HS-5 (cell line): ENCODE measurements around the gene CCDC181.
"Not testable (repeated sequence)": the region's sequence is repeated elsewhere in the genome, so short reads cannot be mapped to it uniquely, and the experiment has no call there.

Experiments
- DNase-seq: peaks from one replicate; pipeline ENCODE4 v3.0.0-alpha.2; 2012; ENCODE audit warnings: low read depth

CCDC181 gene

DNA sequence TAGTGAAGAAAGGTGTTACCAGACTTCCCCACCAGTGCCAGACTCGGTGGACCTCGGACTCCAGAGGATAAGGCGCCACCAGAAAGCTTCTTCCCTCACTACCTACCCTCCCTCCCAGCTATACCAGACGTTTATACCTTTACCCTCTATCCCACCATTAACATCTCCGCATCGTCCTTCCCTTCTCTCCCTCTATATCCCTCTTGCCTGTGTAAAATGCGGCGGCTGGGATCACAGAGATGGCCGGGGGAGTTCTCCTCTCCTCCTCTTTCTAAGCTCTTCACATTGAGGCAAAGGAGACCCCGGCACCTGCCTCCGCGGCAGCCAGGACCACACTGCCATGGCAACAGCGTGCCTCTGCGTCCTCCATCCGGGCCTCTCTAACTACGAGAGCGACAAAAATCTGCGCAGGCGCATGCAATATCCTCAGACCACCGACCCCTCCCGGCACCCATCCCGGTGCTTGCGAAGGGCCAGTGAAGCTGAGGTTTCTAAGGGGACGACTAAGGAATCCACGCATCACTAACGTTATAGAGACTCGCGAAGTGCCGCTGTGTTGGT, at the start of gene CCDC181:
TSS of gene CCDC181 (minus strand) at position 394 of the 561 bp plus-strand sequence. CDS start 2,547 bp downstream, outside the sequence.
- DNase-seq, result no peak

DNA sequence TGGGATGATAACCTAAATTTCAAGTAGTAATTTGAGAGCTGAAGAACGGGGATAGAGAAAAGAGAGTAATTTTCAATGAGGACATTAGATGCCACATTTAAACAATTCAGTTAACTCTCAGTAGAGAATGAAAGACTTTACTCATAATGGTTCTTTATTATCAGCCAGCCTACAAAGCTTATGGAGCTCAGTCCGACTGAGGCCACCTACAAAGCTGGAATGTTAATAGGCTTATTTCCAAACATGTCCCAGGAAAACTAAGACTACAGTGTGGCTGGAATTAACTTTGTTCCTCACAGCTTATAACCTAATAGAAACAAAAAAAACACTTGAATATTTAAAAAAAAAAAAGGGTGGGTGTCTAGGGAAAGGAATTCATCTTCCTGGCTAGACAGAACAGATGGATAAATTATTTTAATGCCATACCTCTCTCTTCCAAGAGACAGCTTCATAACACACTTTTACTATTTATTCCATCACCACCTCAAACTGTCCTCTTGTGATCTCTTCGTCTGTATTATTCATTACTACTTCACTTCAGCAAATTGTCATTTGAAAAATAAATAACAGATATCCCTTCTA, 48.6 kb upstream of the CCDC181 start:
- DNase-seq, result no peak

DNA sequence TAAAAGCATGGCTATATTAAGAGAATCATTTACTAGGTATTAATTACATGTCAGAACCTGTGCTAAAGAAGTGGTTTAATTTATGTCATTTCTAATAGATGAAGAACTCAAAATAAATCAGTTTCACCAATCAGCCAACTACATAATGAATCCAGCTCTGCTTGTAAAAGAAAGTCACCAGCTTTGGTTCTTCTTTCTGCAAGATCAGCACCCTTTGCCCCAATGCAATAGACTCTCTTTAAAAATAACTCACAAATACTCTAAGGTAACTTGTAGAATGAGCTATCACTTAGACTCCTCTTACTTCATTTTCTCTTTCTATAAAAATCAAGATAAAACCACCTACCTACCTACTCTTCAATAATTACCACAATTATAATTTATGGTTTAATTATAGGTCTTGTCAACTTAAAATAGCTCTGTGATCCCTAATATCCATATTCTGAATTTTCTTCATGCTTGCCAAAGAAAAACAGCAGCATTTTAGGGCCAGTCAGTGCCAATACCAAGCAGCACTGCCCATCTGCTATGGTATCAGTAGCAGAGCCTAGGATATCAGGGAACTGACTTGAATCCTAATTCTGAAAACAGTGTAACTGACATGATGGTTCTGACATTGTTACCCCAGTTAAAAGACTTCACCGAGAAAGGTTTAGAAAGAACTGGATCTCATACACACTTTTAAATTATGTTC, 47.2 kb upstream of the CCDC181 start:
- DNase-seq, result no peak

DNA sequence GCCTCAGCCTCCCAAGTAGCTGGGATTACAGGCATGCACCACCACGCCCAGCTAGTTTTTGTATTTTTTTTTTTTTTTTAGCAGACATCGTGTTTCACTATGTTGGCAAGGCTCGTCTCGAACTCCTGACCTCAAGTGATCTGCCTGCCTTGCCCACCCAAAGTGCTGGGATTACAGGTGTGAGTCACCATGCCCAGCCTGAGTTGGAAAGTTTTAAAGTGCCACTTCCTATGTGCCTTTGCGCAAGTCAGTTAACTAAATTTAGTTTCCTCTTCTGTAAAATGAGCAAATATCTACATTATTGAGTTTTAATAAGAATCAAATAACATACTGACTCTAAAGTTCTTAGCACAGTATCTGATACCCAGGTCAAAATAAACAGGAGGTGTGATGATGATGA, 46.1 kb upstream of the CCDC181 start:
- no peak for DNase-seq

DNA sequence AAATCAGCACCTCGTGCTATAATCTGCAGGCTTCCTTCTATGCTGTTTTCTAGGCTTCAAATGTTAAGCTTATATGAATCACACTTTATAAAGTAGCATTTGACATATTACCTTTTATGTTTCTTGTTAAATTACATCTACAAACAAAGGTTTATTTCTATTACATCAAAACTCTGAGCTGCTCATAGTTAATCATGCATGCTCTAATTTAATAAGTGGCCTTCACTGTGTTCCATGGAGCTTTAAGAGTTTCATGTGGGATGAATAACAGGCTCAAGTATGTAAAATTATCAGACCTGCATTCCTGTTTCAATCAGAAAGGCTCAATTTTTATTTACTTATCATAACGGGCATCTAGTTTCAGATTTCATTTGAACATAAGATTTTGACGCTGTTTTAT, 45.5 kb upstream of the CCDC181 start:
- DNase-seq, result no peak

DNA sequence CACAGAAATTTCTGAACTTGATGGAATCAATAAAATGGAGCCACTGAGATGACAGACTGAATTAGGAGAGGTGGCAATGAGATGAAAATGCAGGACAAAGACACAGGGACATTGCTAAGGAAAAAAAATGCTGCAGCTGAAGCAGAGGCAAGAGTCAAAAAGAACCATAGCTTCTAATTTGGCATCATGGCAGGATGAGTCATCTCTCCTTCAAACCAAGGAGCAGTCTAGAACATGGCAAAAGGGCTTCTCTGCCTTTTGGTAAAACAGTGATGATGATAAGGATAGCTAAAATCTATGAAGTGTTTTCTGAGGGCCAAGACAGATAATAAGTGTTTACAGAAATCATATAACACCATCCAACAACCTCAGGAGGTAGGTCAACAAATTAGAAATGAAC, 41.7 kb upstream of the CCDC181 start:
- DNase-seq, result no peak

DNA sequence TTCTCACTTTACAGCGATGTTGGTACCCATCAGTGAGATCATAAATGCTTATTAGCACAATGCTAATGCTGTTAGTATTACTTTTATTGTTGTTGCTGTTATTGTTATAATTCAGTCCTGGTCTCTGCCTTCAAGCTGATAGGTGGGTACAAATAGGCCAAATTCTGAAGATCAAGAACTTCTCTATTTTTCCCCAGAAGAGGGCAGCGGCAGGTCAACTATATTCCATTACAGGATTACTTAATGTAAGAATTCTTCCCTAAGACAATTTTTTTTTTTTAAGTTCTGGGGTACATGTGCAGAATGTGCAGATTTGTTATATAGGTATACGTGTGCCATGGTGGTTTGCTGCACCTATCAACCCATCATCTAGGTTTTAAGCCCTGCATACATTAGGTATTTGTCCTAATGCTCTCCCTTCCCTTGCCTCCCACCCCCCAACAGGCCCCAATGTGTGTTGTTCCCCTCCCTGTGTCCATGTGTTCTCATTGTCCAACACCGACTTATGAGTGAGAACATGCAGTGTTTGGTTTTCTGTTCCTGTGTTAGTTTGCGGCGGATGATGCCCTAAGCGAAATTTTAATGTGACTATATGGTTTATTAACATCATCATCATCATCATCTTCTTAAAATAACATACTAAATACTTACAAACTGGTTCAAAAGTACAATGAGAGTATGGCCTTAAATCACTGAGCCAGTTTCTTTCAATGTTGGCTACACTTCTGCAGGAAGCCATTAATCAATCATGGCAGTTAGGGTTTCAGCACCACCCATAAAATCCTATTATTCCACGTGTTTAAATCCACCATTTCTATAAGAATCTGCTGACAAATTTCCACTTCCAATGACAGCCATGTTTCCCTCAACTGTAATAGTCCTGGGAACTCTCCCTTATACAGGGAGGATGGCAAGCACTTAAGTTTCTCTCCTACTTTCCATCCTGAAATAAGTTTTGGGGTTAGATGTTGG, 39.3 kb upstream of the CCDC181 start:
- DNase-seq, result peak; percentile 29

DNA sequence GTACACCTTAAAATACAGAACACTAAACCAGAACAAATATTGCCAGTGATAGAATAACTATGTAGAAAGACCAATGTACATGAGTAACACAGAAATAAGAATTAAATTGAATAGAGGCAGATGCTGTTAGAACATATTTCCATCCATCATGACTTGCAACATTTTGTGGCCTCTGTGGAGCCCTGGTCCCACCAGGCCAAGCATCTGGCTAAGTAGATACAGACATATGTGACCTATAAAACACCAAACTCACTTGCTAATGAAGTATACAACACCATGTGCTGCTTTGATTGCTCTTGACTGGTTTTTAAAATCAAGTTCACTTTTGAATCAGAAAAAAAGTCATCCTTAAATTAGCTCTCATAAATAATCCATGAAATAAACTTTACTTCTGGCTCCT, 38.0 kb upstream of the CCDC181 start:
- DNase-seq, result no peak

DNA sequence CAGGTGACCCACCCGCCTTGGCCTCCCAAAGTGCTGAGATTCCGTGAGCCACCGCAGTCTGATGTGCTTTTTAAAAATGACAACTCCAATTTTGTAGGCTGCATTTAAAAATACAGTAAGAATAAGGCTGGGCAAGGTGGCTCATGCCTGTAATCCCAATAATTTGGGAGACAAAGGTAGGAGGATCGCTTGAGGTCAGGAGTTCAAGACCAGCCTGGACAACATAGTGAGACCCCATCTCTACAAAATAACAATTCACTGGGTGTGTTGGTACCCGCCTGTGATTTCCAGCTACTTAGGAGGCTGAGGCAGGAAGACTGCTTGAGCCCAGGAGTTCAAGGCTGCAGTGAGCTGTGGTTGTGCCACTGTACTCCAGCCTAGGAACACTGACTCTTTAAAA, 35.1 kb upstream of the CCDC181 start:
- DNase-seq, result no peak

DNA sequence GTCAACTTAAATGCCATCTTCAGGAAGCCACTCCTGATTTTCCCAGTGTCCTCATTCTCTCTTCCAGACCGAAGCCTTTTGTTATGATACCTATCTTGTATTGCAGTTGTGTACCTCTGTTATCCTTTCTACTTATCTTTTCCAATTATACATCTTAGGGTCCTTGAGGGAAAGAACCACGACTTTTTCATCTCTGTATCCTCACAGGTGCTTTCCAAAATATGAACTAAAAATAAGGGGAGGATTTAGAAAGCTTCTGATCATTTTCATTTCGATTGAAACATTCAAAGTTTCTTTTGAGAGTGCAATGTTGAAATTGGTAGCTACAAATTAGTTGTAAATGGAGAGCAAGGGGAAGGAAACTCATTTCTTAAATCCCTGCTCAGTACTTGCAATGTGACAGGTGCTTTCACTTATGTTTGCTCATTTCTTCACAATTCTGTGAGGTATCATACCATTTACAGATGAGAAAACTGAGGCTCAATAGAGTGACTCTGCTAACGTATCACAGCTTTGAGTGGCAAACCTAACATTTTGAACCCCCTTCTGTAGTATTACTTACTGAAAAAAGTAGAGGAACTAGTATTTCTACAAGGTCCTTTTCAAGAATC, 34.2 kb upstream of the CCDC181 start:
- DNase-seq, result no peak

DNA sequence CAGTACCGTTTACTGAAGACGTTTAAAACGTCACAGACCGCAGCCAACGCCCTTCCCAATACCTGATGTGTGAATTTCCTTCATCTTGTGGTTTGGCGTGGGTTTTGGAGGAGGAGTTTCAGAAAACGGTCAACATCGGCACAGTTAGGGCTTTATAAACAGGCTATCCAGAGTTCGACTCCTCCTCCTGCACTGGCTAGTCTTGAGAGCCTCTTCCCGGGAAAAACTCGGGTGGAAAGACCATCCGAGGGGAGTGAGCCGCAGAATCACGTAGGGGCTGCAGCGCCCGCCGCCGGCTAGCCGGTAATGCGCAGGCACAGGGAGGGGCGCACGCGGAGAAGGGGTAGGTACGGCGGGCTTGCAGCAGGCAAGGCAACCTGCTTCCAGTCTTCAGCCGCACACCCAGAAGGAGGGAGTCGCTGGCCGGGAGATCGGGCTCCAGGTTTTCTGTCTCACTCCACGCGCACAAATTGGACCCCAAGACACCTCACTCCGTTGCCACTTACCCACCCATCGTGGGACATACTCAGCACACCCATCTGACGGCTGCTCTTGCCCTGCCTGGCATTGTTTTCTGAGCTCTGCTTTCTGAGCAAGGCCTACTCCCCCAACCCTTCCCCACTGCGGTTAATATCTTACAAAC, 33.0 kb upstream of the CCDC181 start:
- no peak for DNase-seq

DNA sequence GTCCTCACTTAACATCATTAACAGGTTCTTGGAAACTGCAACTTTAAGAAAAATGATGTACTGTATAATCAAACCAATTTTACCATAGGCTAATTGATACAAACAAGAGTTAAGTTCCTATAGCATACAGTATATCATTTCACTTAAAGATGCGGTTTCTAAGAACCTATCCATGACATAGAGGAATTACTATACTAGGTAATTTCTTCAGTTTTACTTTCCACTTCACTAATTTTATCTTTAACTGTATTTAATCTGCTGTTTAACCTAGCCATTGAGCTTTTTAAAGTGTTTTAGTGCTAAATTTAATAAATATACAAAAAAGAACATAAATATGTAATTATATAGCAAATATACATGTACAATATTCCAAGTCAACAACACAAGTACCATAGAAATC, 30.2 kb upstream of the CCDC181 start:
- no peak for DNase-seq

DNA sequence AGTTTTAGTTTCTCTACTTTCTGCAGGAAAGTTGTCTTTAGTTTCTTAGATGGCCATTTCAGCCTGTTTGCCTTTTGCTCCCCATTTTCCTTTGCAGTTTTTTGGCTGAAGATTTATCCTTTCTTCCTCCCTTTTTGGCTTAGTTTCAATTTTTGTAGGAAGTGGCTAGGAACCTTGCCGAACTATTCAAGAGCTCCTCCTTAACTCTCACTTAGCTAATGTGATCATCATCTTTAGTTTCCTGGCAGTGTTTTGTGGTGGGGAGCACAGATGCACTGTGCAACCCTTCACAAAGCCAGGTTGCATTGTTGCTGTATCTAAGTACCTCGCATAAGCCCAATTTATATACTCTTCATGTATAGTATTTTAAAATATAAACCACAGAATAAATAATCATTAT, 28.8 kb upstream of the CCDC181 start:
- no peak for DNase-seq

DNA sequence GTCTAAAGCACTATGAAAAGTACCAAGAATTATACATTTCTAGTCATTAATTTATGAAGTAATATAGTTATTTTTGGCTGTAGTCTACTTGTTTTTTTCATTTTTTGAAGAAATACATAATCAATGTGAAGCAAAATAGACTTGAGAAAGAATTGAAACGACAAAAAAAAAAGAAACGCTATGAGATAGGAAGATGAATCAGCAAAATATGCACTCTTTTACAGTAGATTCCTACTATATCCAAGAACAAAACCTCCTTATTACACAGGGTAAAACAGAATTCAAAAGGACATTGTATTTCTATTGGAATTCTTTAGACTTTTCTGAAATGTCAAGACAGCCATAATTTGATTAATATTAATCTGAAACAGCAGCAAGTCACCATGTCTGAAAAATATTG, 25.6 kb upstream of the CCDC181 start:
- no peak for DNase-seq

DNA sequence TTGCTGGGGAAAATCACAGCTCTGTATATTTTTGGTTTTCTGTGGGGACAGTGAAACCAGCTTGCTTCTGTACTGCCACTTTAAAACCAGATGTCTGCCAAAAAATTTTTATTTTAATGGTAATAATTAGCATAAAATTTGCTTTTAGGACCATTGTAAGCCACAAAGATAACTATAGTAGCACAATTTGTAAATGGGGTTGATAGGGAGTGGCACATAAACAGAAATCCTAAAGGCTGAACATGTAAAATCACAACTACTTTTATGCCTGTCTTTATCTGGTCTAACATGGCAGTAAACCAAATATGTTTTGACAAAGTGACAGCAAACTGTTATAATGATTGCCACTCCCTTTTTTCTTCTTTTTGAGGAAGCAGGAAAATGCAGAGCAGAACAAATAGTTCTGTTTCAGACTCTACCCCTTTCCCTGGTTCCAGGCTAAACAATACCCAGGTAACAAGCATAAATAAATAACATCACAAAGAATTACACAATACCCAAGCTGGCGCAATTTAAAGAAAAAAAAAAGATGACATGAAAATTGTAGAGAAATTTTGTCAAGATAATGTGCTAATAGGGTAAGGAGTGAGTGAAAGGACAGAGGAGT, 24.0 kb upstream of the CCDC181 start:
- DNase-seq, result no peak

DNA sequence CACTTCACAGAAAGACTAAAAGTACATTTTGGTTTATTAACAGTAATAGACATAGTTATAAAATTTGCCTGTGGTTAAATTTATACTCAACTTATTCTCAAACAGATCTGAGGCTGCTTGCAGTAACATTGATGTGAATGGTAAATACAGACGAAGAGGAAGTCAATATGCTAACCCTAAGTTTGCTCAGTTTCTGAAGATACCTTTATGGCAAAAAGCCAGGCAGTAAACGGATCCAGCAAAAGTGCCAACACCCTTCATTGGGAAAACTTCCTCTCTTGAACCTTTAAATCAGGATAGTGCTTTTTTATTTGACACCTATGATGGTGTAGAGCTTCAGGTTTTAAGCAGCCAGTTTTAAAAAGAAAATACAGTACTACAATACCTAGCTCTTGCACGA, 16.6 kb upstream of the CCDC181 start:
- no peak for DNase-seq

DNA sequence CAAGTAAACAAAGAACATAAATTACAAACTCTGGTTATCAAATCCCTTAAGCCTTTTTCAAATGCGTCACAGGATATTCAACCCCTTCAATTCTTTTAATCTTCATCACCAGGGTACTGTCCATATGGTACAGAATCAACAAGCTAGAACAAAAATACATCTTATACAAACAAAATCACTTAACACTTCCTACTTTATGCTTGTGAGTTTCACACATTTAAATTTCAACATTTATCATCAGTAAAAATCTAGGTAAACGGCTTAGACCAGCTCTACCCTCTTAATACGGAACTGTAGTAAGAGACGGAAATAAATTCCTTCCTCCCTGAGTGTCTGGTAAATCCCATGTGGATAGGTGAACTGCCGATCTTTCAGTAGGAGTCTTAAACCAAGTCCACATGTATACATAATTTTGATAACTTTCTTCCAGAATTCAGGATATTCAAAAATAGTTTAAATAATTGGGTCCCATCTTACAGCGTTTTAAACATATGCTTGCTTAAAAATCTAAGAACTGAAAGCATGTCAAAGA, 1.0 kb downstream of the CCDC181 start:
- DNase-seq, result no peak

DNA sequence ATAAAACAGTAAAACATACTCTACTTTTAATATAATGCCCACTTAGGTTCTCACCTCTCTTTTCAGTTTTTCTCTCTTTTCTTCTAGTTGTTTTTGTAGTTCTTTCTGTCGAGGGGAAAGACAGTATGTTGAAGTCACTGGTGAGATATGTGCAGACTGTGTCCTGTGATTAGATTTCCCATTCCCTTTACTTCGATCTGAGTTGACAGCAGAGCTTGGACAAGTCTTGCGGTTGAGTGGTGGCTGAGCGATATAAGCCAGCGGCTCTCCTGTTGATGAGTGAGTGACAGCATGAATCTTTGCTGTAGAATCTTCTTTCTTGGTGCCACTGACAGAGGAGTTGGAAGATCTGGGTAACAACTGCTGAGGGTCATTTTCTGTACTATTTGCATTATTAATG, 6.0 kb downstream of the CCDC181 start:
- no peak for DNase-seq

DNA sequence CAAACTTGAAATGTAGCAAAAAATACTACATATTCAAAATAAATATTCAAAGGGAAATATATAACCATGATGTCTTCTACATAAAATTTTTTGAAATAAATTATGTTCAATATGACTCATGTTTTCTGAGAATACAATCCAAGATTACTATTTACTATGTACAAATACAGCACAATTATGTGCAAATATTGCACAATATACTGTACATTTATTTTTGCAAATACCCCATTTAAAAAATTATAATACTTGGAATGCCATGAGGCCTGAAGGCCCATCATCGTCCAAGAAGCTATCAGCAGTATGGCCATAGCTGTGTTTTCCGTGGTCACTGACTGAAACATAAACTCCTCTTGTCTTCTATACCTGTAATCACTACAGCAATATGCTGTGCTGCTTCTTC, 12.3 kb downstream of the CCDC181 start:
- no peak for DNase-seq

DNA sequence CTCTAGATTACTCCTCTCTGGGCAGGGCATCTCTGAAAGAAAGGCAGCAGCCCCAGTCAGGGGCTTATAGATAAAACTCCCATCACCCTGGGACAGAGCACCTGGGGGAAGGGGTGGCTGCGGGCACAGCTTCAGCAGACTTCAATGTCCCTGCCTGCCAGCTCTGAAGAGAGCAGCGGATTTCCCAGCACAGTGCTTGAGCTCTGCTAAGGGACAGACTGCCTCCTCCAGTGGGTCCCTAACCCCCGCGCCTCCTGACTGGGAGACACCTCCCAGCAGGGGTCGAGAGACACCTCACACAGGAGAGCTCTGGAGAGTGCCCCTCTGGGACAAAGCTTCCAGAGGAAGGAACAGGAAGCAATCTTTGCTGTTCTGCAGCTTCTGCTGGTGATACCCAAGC, 18.9 kb downstream of the CCDC181 start:
- DNase-seq, result not testable (repeated sequence)

DNA sequence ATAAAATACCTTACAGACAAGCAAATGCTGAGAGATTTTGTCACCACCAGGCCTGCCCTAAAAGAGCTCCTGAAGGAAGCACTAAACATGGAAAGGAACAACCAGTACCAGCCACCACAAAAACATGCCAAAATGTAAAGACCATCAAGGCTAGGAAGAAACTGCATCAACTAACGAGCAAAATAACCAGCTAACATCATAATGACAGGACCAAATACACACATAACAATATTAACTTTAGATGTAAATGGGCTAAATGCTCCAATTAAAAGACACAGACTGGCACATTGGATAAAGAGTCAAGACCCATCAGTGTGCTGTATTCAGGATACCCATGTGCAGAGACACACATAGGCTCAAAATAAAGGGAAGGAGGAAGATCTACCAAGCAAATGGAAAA, 24.7 kb downstream of the CCDC181 start:
- DNase-seq, result not testable (repeated sequence)
